GM23248 (cell line): Measurements from ENCODE around the gene USP10. TPM values are rescaled to one million over a fixed set of nuclear protein-coding genes. Genes with fewer than 3 reads are reported as not detected.

Experiments used
- DNase-seq: peaks from one replicate; pipeline ENCODE4 v3.0.0-alpha.2; 2015
- H2AFZ ChIP-seq: fragments of 200-600 bp; sonication (generic); 2 replicates; pipeline ENCODE4 v1.6.1; 2016; ENCODE audit warnings: antibody characterized with exemption
- H3F3A ChIP-seq: fragments of 200-600 bp; sonication (generic); 2 replicates; pipeline ENCODE4 v1.6.1; 2016; ENCODE audit warnings: mild to moderate bottlenecking, antibody characterized with exemption, mixed run types; ENCODE audit not compliant: insufficient read depth
- H3K27ac ChIP-seq: fragments of 200-600 bp; sonication (generic); 2 replicates; pipeline ENCODE4 v1.5.1; 2016; ENCODE audit warnings: mild to moderate bottlenecking
- H3K27me3 ChIP-seq: fragments of 200-600 bp; sonication (generic); replicated peaks from 2 replicates; pipeline ENCODE4 v1.6.1; 2016; ENCODE audit warnings: mild to moderate bottlenecking; ENCODE audit not compliant: insufficient read depth
- H3K36me3 ChIP-seq: fragments of 200-600 bp; sonication (generic); 2 replicates; pipeline ENCODE4 v1.6.1; 2016; ENCODE audit warnings: low read depth, mild to moderate bottlenecking
- H3K4me1 ChIP-seq: fragments of 200-600 bp; sonication (generic); 2 replicates; pipeline ENCODE4 v1.6.1; 2016; ENCODE audit warnings: mild to moderate bottlenecking; ENCODE audit not compliant: insufficient read depth
- H3K4me2 ChIP-seq: fragments of 200-600 bp; sonication (generic); one replicate; pipeline ENCODE4 v1.6.1; 2016; ENCODE audit warnings: mild to moderate bottlenecking; ENCODE audit not compliant: unreplicated experiment
- H3K4me3 ChIP-seq: fragments of 200-600 bp; sonication (generic); 2 replicates; pipeline ENCODE4 v1.5.1; 2016; ENCODE audit warnings: mild to moderate bottlenecking
- H3K79me2 ChIP-seq: fragments of 200-600 bp; sonication (generic); 2 replicates; pipeline ENCODE4 v1.6.1; 2016; ENCODE audit warnings: mild to moderate bottlenecking; ENCODE audit not compliant: insufficient read depth
- H3K9ac ChIP-seq: fragments of 200-600 bp; sonication (generic); 2 replicates; pipeline ENCODE4 v1.6.1; 2016; ENCODE audit warnings: mild to moderate bottlenecking
- H3K9me2 ChIP-seq: fragments of 200-600 bp; sonication (generic); 2 replicates; pipeline ENCODE4 v1.6.1; 2016; ENCODE audit warnings: mixed run types, mild to moderate bottlenecking, moderate library complexity; ENCODE audit not compliant: insufficient read depth
- H3K9me3 ChIP-seq: fragments of 200-600 bp; sonication (generic); one replicate; pipeline ENCODE4 v1.6.1; 2017; ENCODE audit warnings: low read depth
- H4K20me1 ChIP-seq: fragments of 200-600 bp; sonication (generic); 2 replicates; pipeline ENCODE4 v1.6.0; 2016; ENCODE audit not compliant: insufficient read depth
- EZH2 ChIP-seq: fragments of 200-600 bp; sonication (generic); IDR thresholded peaks from 2 replicates; pipeline ENCODE4 v1.6.1; 2018; ENCODE audit warnings: antibody characterized with exemption, mild to moderate bottlenecking; ENCODE audit not compliant: insufficient read depth, poor library complexity, severe bottlenecking
- EZH2phosphoT487 ChIP-seq: fragments of 200-600 bp; sonication (generic); IDR thresholded peaks from 2 replicates; pipeline ENCODE4 v1.6.1; 2018; ENCODE audit warnings: antibody characterized with exemption, moderate library complexity, mild to moderate bottlenecking, low read depth; ENCODE audit not compliant: insufficient read depth
- WGBS, 2 experiments: methylation state at CpG; one replicate each; pipeline ENCODE4 v1.1.6; 2015 to 2017; ENCODE audit warnings: low lambda C conversion rate in 2 of 2, low coverage in 1 of 2; ENCODE audit errors: missing lambda C conversion rate in 2 of 2; 5-methylcytosine and 5-hydroxymethylcytosine counted together
- in situ Hi-C: fragments of 300-500 bp; cut with MboI; formaldehyde crosslinking; loops from 2 replicates; pipeline ENCODE4 v1.15.0; 2020
- polyA plus RNA-seq: library from polyadenylated mRNA; unstranded; fragments of >200 nt; fragmentation: Nextera tagmentation; extraction: Ambion mirVana; gene quantifications from 2 replicates; pipeline ENCODE4 v1.2.1, GENCODE V29; 2016
- total RNA-seq: library from RNA; depleted of rRNA; stranded (reverse); fragments of >200 nt; shearing (Covaris generic); gene quantifications from 2 replicates; pipeline ENCODE4 v1.2.3, GENCODE V29; 2014

The USP10 gene
- total and polyA plus RNA-seq, 2 experiments from 2014 or later, result 48.3 to 74.0 TPM

- Histone ChIP-seq H3K9me3 (no peaks in the 10 kb centered on the region), H3K36me3 (no peaks in the 10 kb centered on the region), H3K9me2 (no peaks in the 10 kb centered on the region), H3K9ac (no peak overlapping the region), H4K20me1 (peaks cover 36% of the 10 kb centered on the region; the same call in 1 of the 2 replicates), H3F3A (peaks cover 18% of the 10 kb centered on the region), H2AFZ (no peak overlapping the region), H3K4me2 (no peak overlapping the region), H3K79me2 (peaks cover 100% of the 10 kb centered on the region), H3K4me3 (no peak overlapping the region), H3K27ac (no peak overlapping the region), H3K27me3 (no peaks in the 10 kb centered on the region), H3K4me1 (peaks cover 13% of the 10 kb centered on the region)
- whole genome bisulfite sequencing, 2 experiments, result 81 to 85% methylated on average over 7 of the region's 7 CpGs
- TF ChIP-seq EZH2phosphoT487 (no peak), EZH2 (no peak)
- in situ Hi-C loops, result no loop called here
- DNase-seq, result no peak
Observed at GRCh38 chr16:84716740-84717139, 16.9 kb downstream of the USP10 start.

- H3K36me3 ChIP-seq, result no peaks in the 10 kb centered on the region
- no peaks in the 10 kb centered on the region for H3K9me3 ChIP-seq
- H3K9ac ChIP-seq, result no peak overlapping the region
- H3F3A ChIP-seq, result peaks cover 18% of the 10 kb centered on the region
- H3K9me2 ChIP-seq, result no peaks in the 10 kb centered on the region
- TF ChIP-seq EZH2 (no peak), EZH2phosphoT487 (no peak)
- no peak overlapping the region for H3K4me2 ChIP-seq
- no peaks in the 10 kb centered on the region for H3K27me3 ChIP-seq
- WGBS, 2 experiments, result 98 to 100% methylated on average over 2 of the region's 2 CpGs
- H4K20me1 ChIP-seq, result peaks cover 36% of the 10 kb centered on the region; the same call in 1 of the 2 replicates
- peak; percentile 17 for DNase-seq
- peaks cover 100% of the 10 kb centered on the region for H3K79me2 ChIP-seq
- no peak overlapping the region for H2AFZ ChIP-seq
- no peak overlapping the region for H3K4me3 ChIP-seq
- H3K27ac ChIP-seq, result no peak overlapping the region
- H3K4me1 ChIP-seq, result peaks cover 13% of the 10 kb centered on the region
- in situ Hi-C loops, result no loop called here
Observed at GRCh38 chr16:84717484-84717883, 17.7 kb downstream of the USP10 start.

- no peak overlapping the region for H2AFZ ChIP-seq
- peak; percentile 78 for DNase-seq
- H3K9me3 ChIP-seq, result no peaks in the 10 kb centered on the region
- no peaks in the 10 kb centered on the region for H3K9me2 ChIP-seq
- in situ Hi-C loops, result loop anchor here (10.0 kb wide), 1 partner anchor 95 kb away; no protein-coding TSS in a partner anchor
- H3K4me2 ChIP-seq, result peak overlapping the region; percentile 74
- peaks cover 35% of the 10 kb centered on the region for H3F3A ChIP-seq
- H3K4me1 ChIP-seq, result peaks cover 29% of the 10 kb centered on the region
- peaks cover 100% of the 10 kb centered on the region for H3K79me2 ChIP-seq
- no peaks in the 10 kb centered on the region for H3K27me3 ChIP-seq
- H3K4me3 ChIP-seq, result peak overlapping the region; percentile 51
- H3K27ac ChIP-seq, result peak overlapping the region; percentile 35
- TF ChIP-seq EZH2phosphoT487 (no peak), EZH2 (no peak)
- peaks cover 37% of the 10 kb centered on the region; the same call in 1 of the 2 replicates for H4K20me1 ChIP-seq
- no peaks in the 10 kb centered on the region for H3K36me3 ChIP-seq
- H3K9ac ChIP-seq, result peak overlapping the region; percentile 9; the same call in 1 of the 2 replicates
- 11 to 13% methylated on average over 8 of the region's 8 CpGs for WGBS, 2 experiments
Observed at GRCh38 chr16:84720177-84720579, 20.4 kb downstream of the USP10 start.

- H4K20me1 ChIP-seq, result peaks cover 33% of the 10 kb centered on the region; the same call in 1 of the 2 replicates
- H3K79me2 ChIP-seq, result peaks cover 100% of the 10 kb centered on the region
- WGBS, 2 experiments, result 94 to 100% methylated on average over 1 of the region's 1 CpG
- peaks cover 40% of the 10 kb centered on the region for H3K4me1 ChIP-seq
- no peaks in the 10 kb centered on the region for H3K27me3 ChIP-seq
- H3K27ac ChIP-seq, result no peak overlapping the region
- in situ Hi-C loops, result loop anchor here (10.0 kb wide), 1 partner anchor 97 kb away; no protein-coding TSS in a partner anchor
- no peak overlapping the region for H3K4me3 ChIP-seq
- no peaks in the 10 kb centered on the region for H3K36me3 ChIP-seq
- no peaks in the 10 kb centered on the region for H3K9me3 ChIP-seq
- H3K4me2 ChIP-seq, result no peak overlapping the region
- DNase-seq, result no peak
- H3F3A ChIP-seq, result peaks cover 48% of the 10 kb centered on the region
- no peak overlapping the region for H2AFZ ChIP-seq
- H3K9ac ChIP-seq, result no peak overlapping the region
- H3K9me2 ChIP-seq, result no peaks in the 10 kb centered on the region
- TF ChIP-seq EZH2phosphoT487 (no peak), EZH2 (no peak)
Observed at GRCh38 chr16:84722068-84722467, 22.3 kb downstream of the USP10 start.

GRCh38 chr16:84723906-84724305 is 24.1 kb downstream of the USP10 start:
- peaks cover 100% of the 10 kb centered on the region for H3K79me2 ChIP-seq
- peaks cover 42% of the 10 kb centered on the region for H3F3A ChIP-seq
- H3K4me1 ChIP-seq, result peaks cover 41% of the 10 kb centered on the region
- no peaks in the 10 kb centered on the region for H3K27me3 ChIP-seq
- H3K27ac ChIP-seq, result peak overlapping the region; percentile 34; the same call in 1 of the 2 replicates
- no peaks in the 10 kb centered on the region for H3K36me3 ChIP-seq
- no peaks in the 10 kb centered on the region for H3K9me2 ChIP-seq
- H3K4me3 ChIP-seq, result no peak overlapping the region
- DNase-seq, result no peak
- in situ Hi-C loops, result loop anchor here (10.0 kb wide), 1 partner anchor 99 kb away; no protein-coding TSS in a partner anchor
- H4K20me1 ChIP-seq, result peaks cover 19% of the 10 kb centered on the region; the same call in 1 of the 2 replicates
- no peaks in the 10 kb centered on the region for H3K9me3 ChIP-seq
- H3K4me2 ChIP-seq, result no peak overlapping the region
- no peak for TF ChIP-seq EZH2
- H2AFZ ChIP-seq, result no peak overlapping the region
- whole genome bisulfite sequencing, 2 experiments, result 93% methylated on average over 1 of the region's 1 CpG
- no peak overlapping the region for H3K9ac ChIP-seq
